ENCODE measurements around the gene ITGA11. TPM values are rescaled to one million over a fixed set of nuclear protein-coding genes. Genes with fewer than 3 reads are reported as not detected.

Gene ITGA11
- total and polyA plus RNA-seq, 2 donors (not counting 1 experiment from before 2014, with no cell fraction given), result 21.5 to 29.6 TPM

- H3K36me3 ChIP-seq (ENCODE audit: control insufficient read depth, insufficient read depth, low read length), result no peaks in the 10 kb centered on the region
- H2AFZ ChIP-seq (ENCODE audit: low read length), result no peak overlapping the region
- H3K9me3 ChIP-seq (ENCODE audit: control insufficient read depth, insufficient read depth, low read depth, low read length), result no peaks in the 10 kb centered on the region
- peaks cover 30% of the 10 kb centered on the region for H3K27me3 ChIP-seq (ENCODE audit: control insufficient read depth, insufficient read depth, low read length)
- H3K79me2 ChIP-seq (ENCODE audit: control insufficient read depth, insufficient read depth, low read length), result no peaks in the 10 kb centered on the region
- DNase-seq (ENCODE audit: low read depth in 2 of 2), result peak in 1 of 2 donors; percentile 60
- H3K4me1 ChIP-seq (ENCODE audit: control insufficient read depth, extremely low read depth, insufficient read depth, low read length), result no peaks in the 10 kb centered on the region
- TF ChIP-seq EZH2 (IDR thresholded peaks at IDR 0.05; ENCODE audit: low read length, missing control alignments) (no peak), CTCF (conservative IDR thresholded peaks at IDR 0.05 in 1 of 2, IDR thresholded peaks at IDR 0.05 in 1 of 2; ENCODE audit: low read depth in 1 of 2, low read length in 2 of 2) (no peak)
- H3K4me3 ChIP-seq (replicated peaks in 1 of 4; ENCODE audit: control extremely low read depth in 1 of 4, insufficient read depth in 1 of 4, low read depth in 3 of 4, low read length in 4 of 4), result no peak overlapping the region
- H3K27ac ChIP-seq (ENCODE audit: insufficient read depth, low read length), result no peak overlapping the region
- no peak overlapping the region for H3K4me2 ChIP-seq (ENCODE audit: extremely low read depth, insufficient read depth, low read length)
- no peaks in the 10 kb centered on the region for H4K20me1 ChIP-seq (ENCODE audit: control insufficient read depth, extremely low read depth, insufficient read depth, low read length)
- no peak overlapping the region for H3K9ac ChIP-seq (ENCODE audit: insufficient read depth, low read length)
Observed at GRCh38 chr15:68429691-68430470, 2.1 kb downstream of the ITGA11 start.

DNA sequence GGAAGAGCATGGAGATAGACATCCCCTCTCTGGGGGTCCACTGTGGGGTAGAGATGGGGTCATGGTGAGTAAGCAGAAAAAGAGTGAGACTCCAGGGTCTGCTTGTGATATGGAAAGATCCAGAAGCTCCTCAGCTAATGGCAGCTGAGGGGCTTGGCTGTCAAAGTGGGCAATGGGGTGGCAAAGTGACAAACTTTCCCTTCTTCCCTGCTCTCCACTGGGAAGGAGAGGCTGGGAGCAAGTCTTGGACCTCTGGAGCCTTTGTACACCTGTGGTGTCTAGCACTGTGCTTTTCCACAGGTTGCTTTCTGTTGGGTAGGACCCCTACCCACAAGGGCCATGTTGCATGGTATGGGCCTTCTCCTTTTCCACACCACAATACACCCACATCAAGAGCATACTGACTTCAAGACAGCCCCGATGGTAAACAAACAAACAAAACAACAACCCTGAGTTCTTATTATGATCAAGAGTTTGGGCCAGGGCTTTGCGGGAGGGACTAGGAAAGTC lies 3.5 kb downstream of the ITGA11 start:
- H3K27me3 ChIP-seq (ENCODE audit: control insufficient read depth, insufficient read depth, low read length), result peaks cover 32% of the 10 kb centered on the region
- no peak overlapping the region for H3K27ac ChIP-seq (ENCODE audit: insufficient read depth, low read length)
- H2AFZ ChIP-seq (ENCODE audit: low read length), result no peak overlapping the region
- no peaks in the 10 kb centered on the region for H4K20me1 ChIP-seq (ENCODE audit: control insufficient read depth, extremely low read depth, insufficient read depth, low read length)
- no peaks in the 10 kb centered on the region for H3K36me3 ChIP-seq (ENCODE audit: control insufficient read depth, insufficient read depth, low read length)
- no peaks in the 10 kb centered on the region for H3K79me2 ChIP-seq (ENCODE audit: control insufficient read depth, insufficient read depth, low read length)
- no peak overlapping the region for H3K4me2 ChIP-seq (ENCODE audit: extremely low read depth, insufficient read depth, low read length)
- TF ChIP-seq EZH2 (IDR thresholded peaks at IDR 0.05; ENCODE audit: low read length, missing control alignments) (no peak), CTCF (conservative IDR thresholded peaks at IDR 0.05 in 1 of 2, IDR thresholded peaks at IDR 0.05 in 1 of 2; ENCODE audit: low read depth in 1 of 2, low read length in 2 of 2) (no peak)
- DNase-seq (ENCODE audit: low read depth in 2 of 2), result no peak
- no peak overlapping the region for H3K9ac ChIP-seq (ENCODE audit: insufficient read depth, low read length)
- no peaks in the 10 kb centered on the region for H3K9me3 ChIP-seq (ENCODE audit: control insufficient read depth, insufficient read depth, low read depth, low read length)
- no peak overlapping the region for H3K4me3 ChIP-seq (replicated peaks in 1 of 4; ENCODE audit: control extremely low read depth in 1 of 4, insufficient read depth in 1 of 4, low read depth in 3 of 4, low read length in 4 of 4)
- no peaks in the 10 kb centered on the region for H3K4me1 ChIP-seq (ENCODE audit: control insufficient read depth, extremely low read depth, insufficient read depth, low read length)

DNA sequence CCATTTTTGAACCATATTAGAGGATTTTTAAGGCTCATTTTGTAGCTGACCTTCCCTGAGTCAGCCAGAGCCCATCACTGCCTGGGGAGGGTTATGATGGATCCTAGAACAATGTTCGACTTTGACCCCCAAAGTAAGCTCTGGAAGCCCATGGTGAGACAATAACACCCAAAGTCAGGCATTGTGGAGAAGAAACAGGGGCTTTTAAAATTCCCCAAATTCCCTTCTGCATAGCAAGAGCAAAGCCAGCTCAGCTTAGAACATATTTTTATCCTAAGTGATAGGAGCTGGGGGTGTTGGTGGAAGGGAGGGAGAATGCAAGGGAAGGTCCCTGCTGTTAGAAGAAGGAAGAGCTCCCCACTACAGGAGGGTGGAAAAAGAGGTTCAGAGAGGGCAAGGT lies 4.0 kb downstream of the ITGA11 start:
- Histone ChIP-seq H3K27me3 (ENCODE audit: control insufficient read depth, insufficient read depth, low read length) (peaks cover 29% of the 10 kb centered on the region), H3K9me3 (ENCODE audit: control insufficient read depth, insufficient read depth, low read depth, low read length) (no peaks in the 10 kb centered on the region), H3K4me1 (ENCODE audit: control insufficient read depth, extremely low read depth, insufficient read depth, low read length) (no peaks in the 10 kb centered on the region), H3K4me3 (replicated peaks in 1 of 4; ENCODE audit: control extremely low read depth in 1 of 4, insufficient read depth in 1 of 4, low read depth in 3 of 4, low read length in 4 of 4) (no peak overlapping the region), H3K27ac (ENCODE audit: insufficient read depth, low read length) (no peak overlapping the region), H3K79me2 (ENCODE audit: control insufficient read depth, insufficient read depth, low read length) (no peaks in the 10 kb centered on the region), H3K4me2 (ENCODE audit: extremely low read depth, insufficient read depth, low read length) (no peak overlapping the region), H3K9ac (ENCODE audit: insufficient read depth, low read length) (no peak overlapping the region), H4K20me1 (ENCODE audit: control insufficient read depth, extremely low read depth, insufficient read depth, low read length) (no peaks in the 10 kb centered on the region), H3K36me3 (ENCODE audit: control insufficient read depth, insufficient read depth, low read length) (no peaks in the 10 kb centered on the region), H2AFZ (ENCODE audit: low read length) (no peak overlapping the region)
- TF ChIP-seq CTCF (conservative IDR thresholded peaks at IDR 0.05 in 1 of 2, IDR thresholded peaks at IDR 0.05 in 1 of 2; ENCODE audit: low read depth in 1 of 2, low read length in 2 of 2), result no peak
- no peak for TF ChIP-seq EZH2 (IDR thresholded peaks at IDR 0.05; ENCODE audit: low read length, missing control alignments)
- no peak for DNase-seq (ENCODE audit: low read depth in 2 of 2)

Data from fibroblast of lung (primary cell).